ENCODE results near the gene GPR146. TPM values are rescaled to one million over a fixed set of nuclear protein-coding genes. Genes with fewer than 3 reads are reported as not detected.

The GPR146 gene
- total and polyA plus RNA-seq, 2 of the 8 experiments (the other 6 are each of a cell fraction or from before 2014, with no cell fraction given) = 1.8 to 2.7 TPM

DNA sequence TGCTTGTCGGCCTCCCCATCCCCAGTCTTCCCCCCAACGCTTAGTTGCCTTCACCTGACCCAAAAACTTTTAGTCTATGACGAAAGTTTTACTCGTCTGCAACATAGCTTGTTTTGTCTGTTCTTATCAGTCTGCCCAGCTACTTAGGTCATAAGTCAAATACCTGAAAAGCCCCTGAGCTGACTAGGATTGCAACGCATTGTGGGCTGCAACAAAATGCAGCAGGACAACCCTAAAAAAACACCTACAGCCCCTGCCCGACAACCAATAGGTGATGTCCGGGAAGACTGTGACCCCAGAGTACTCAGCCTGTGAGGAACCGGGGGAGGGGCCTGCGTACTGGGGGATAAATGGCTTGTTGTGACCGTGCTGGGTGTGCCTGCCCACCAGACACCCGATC is 24.3 kb downstream of the GPR146 start (continued):
- TF ChIP-seq BCL11A (IDR thresholded peaks at IDR 0.05; ENCODE audit: low read depth in 2 of 2, low read length in 2 of 2) = no peak
- no peak for TF ChIP-seq EP300 (IDR thresholded peaks at IDR 0.05; ENCODE audit: borderline replicate concordance in 1 of 2, low read depth in 2 of 2, low read length in 2 of 2)
- TF ChIP-seq BACH1 (IDR thresholded peaks at IDR 0.05; ENCODE audit: low read length) = no peak
- TF ChIP-seq CHD1 (IDR thresholded peaks at IDR 0.05; ENCODE audit: low read depth, low read length) = no peak
- TF ChIP-seq GABPA (IDR thresholded peaks at IDR 0.05; ENCODE audit: borderline replicate concordance, insufficient read depth, low read length) = no peak
- no peak for TF ChIP-seq RNF2 (IDR thresholded peaks at IDR 0.05; ENCODE audit: borderline replicate concordance, low read depth, low read length, missing control alignments, poor library complexity, severe bottlenecking)
- no peak for TF ChIP-seq CBX8 (IDR thresholded peaks at IDR 0.05; ENCODE audit: borderline replicate concordance, low read depth, low read length)

Data from H1 (cell line).